Retinal pigment epithelial cell (primary cell): Measurements from ENCODE around the gene LYST.

Experiments used
- DNase-seq: peaks from one replicate; pipeline ENCODE4 v3.0.0-alpha.2; 2010; ENCODE audit warnings: low read depth
- H3K4me3 ChIP-seq: 2 replicates; pipeline ENCODE4 v1.5.1; 2011; ENCODE audit warnings: mild to moderate bottlenecking, low read length, control low read depth, moderate library complexity
- CTCF ChIP-seq: conservative IDR thresholded peaks from 2 replicates; pipeline ENCODE4 v1.5.1; 2011; ENCODE audit warnings: low read depth, low read length, control low read depth, inconsistent platforms

LYST gene

DNA sequence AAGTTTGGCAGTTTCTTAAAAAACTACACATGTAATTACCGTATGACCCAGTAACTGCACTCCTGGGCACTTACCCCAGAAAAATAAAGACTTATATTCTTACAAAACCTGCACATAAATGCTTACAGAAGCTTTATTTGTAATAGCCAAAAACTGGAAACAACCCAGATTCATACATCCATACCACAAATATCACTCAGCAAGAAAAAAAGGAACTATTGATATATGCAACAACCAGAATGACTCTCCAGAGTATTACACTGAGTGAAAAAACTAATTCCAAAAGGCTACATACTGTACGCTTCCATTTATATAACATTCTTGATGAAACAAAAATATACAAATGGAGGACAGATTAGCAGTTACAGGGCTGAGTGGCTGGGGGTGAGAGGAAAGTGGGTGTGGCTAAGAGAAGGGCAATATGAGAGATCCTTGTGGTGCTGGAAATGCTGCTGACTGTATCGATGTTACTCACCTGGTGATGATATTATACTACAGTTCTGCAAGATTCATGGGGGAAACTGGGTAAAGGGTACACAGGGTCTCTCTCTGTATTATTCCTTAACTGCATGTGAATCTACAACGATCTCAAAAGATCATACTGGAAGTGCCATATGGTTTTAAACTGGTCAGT is 121.1 kb downstream of the LYST start:
- H3K4me3 ChIP-seq = no peak overlapping the region
- TF ChIP-seq CTCF = no peak
- DNase-seq = no peak

- no peak overlapping the region for H3K4me3 ChIP-seq
- DNase-seq = no peak
Observed at GRCh38 chr1:235742914-235743599, 123.6 kb downstream of the LYST start.

GRCh38 chr1:235741294-235741693 is 125.4 kb downstream of the LYST start:
- TF ChIP-seq CTCF = no peak
- no peak overlapping the region for H3K4me3 ChIP-seq
- DNase-seq = no peak

More at GRCh38 chr1:235742914-235743599, 123.6 kb downstream of the LYST start:
- TF ChIP-seq CTCF = no peak

- no peak overlapping the region for H3K4me3 ChIP-seq
- DNase-seq = no peak
- no peak for TF ChIP-seq CTCF
Observed at GRCh38 chr1:235739631-235740030, 127.1 kb downstream of the LYST start.

DNA sequence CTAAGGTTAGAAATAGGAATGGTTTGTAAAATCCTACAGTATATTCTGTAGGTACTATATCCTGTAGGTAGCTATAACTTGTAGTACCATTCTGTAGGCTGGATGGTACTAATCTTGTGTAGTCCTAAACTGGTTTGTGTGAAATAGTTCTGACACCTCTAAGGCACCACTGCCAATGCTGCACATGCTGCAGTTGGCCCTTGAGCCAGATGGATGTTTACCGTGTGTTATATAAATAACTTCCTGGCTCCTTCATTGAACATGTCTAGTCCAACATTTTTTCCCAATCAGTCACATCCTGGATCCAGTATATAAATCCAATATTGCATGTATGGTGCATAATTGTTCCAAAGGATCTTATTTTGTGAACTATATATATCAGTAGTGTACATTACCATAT is 127.6 kb downstream of the LYST start:
- no peak overlapping the region for H3K4me3 ChIP-seq
- no peak for DNase-seq
- TF ChIP-seq CTCF = no peak

- TF ChIP-seq CTCF = no peak
- no peak overlapping the region for H3K4me3 ChIP-seq
- no peak for DNase-seq
Observed at GRCh38 chr1:235737751-235738150, 129.0 kb downstream of the LYST start.

DNA sequence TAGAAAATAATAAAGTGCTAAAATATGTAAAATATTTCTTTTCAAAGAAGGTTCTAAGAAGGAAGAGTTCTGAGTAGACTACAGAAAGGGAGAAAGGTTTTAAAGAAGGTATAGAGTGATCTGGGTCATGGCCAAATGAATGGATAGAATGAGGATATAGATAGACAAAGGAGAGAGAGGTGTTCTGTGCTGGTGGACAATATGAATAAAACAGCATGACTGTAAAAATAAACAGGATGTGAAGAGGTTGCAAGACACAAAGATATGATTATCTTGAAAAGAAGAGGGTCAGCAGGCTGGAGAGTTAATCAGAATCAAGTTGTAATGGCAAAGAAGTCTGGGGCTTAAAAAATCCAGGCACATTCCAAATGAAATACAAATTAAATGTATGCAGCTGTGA is 130.4 kb downstream of the LYST start:
- H3K4me3 ChIP-seq = no peak overlapping the region
- TF ChIP-seq CTCF = no peak
- no peak for DNase-seq
